Esophagus squamous epithelium (tissue), 4 donors: Measurements from ENCODE around the gene CEND1.

Source experiments
- POLR2A ChIP-seq, 4 donors: fragments of 450-650 bp; IDR thresholded peaks; one replicate each; pipeline ENCODE4 v1.6.1; 2017; ENCODE audit warnings: antibody characterized with exemption in 4 of 4, mild to moderate bottlenecking in 4 of 4, moderate library complexity in 3 of 4
- TF ChIP-seq, protein P1 (sequence below), 6 experiments: fragments of 450-650 bp in 4 of 6; fragments of 200-600 bp in 2 of 6; sonication (generic) in 2 of 6; IDR thresholded peaks; one replicate each; pipeline ENCODE4 v1.5.1; 2016 to 2019; ENCODE audit warnings: antibody characterized with exemption in 6 of 6, mild to moderate bottlenecking in 4 of 6, moderate library complexity in 4 of 6

DNA sequence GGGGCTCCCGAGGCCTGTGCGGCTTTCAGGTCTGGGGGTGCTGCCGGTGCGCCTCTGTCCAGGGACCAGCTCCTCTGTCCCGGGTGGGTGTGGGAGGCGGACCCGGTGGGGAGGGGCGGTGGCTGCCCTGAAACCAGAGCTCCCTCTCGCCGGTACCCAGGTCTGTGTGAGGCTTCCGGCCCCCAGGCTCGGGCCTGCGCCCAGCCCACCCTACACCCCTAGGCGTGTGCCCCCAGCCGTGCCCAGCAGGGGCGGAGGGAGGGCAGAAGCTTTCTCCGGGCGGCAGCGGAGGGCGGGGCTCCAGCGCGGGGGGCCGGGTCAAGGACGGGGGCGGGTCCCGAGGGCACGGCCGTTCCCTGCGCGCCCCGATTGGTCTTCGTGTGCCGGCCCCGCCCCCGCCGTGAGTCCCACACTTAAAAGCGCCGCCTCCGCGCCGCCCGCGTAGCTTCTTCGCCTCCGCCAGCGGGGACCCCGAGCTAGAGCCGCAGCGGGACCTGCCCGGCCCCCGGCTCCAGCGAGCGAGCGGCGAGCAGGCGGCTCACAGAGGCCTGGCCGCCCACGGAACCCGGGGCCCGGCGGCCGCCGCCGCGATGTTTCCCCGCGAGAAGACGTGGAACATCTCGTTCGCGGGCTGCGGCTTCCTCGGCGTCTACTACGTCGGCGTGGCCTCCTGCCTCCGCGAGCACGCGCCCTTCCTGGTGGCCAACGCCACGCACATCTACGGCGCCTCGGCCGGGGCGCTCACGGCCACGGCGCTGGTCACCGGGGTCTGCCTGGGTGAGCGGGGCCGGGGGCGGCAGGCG is 29.4 kb upstream of the CEND1 start:
- peak in 2 of 4 donors; percentile 91 to 95 for TF ChIP-seq POLR2A (IDR thresholded peaks at IDR 0.05)
- TF ChIP-seq, protein P1, sequence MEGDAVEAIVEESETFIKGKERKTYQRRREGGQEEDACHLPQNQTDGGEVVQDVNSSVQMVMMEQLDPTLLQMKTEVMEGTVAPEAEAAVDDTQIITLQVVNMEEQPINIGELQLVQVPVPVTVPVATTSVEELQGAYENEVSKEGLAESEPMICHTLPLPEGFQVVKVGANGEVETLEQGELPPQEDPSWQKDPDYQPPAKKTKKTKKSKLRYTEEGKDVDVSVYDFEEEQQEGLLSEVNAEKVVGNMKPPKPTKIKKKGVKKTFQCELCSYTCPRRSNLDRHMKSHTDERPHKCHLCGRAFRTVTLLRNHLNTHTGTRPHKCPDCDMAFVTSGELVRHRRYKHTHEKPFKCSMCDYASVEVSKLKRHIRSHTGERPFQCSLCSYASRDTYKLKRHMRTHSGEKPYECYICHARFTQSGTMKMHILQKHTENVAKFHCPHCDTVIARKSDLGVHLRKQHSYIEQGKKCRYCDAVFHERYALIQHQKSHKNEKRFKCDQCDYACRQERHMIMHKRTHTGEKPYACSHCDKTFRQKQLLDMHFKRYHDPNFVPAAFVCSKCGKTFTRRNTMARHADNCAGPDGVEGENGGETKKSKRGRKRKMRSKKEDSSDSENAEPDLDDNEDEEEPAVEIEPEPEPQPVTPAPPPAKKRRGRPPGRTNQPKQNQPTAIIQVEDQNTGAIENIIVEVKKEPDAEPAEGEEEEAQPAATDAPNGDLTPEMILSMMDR (IDR thresholded peaks at IDR 0.05), result peak in 4 of 6 experiments; percentile 3 to 37 (median 18)
